ENCODE measurements around the gene SCO2.
A peak's percentile ranks its signal among the peaks of the same experiment; 100 is the strongest.
"Not testable (repeated sequence)": the region's sequence is repeated elsewhere in the genome, so short reads cannot be mapped to it uniquely, and the experiment has no call there.

The SCO2 gene

GRCh38 chr22:50548921-50549790, 23.8 kb upstream of the SCO2 start:
- Histone ChIP-seq H3K36me3 (ENCODE audit: control insufficient read depth, insufficient read depth, low read length) (no peaks in the 10 kb centered on the region), H3K9ac (ENCODE audit: low read depth, low read length) (no peak overlapping the region), H3K27me3 (ENCODE audit: control insufficient read depth, insufficient read depth, low read length) (peaks cover 16% of the 10 kb centered on the region), H3K4me1 (ENCODE audit: control insufficient read depth, insufficient read depth, low read length) (peaks cover 4% of the 10 kb centered on the region; the same call in 1 of the 2 replicates), H3K9me3 (ENCODE audit: control insufficient read depth, insufficient read depth, low read length) (no peaks in the 10 kb centered on the region), H3K4me3 (ENCODE audit: low read depth, low read length) (no peak overlapping the region), H3K27ac (ENCODE audit: low read depth, low read length) (no peak overlapping the region)

GRCh38 chr22:50548040-50548920, 22.9 kb upstream of the SCO2 start:
- Histone ChIP-seq H3K36me3 (ENCODE audit: control insufficient read depth, insufficient read depth, low read length) (no peaks in the 10 kb centered on the region), H3K9ac (ENCODE audit: low read depth, low read length) (no peak overlapping the region), H3K27me3 (ENCODE audit: control insufficient read depth, insufficient read depth, low read length) (peaks cover 16% of the 10 kb centered on the region), H3K9me3 (ENCODE audit: control insufficient read depth, insufficient read depth, low read length) (no peaks in the 10 kb centered on the region), H3K4me1 (ENCODE audit: control insufficient read depth, insufficient read depth, low read length) (peaks cover 4% of the 10 kb centered on the region; the same call in 1 of the 2 replicates), H3K27ac (ENCODE audit: low read depth, low read length) (no peak overlapping the region), H3K4me3 (ENCODE audit: low read depth, low read length) (no peak overlapping the region)

- peaks cover 16% of the 10 kb centered on the region for H3K27me3 ChIP-seq (ENCODE audit: control insufficient read depth, insufficient read depth, low read length)
- H3K4me3 ChIP-seq (ENCODE audit: low read depth, low read length) = no peak overlapping the region
- H3K36me3 ChIP-seq (ENCODE audit: control insufficient read depth, insufficient read depth, low read length) = no peaks in the 10 kb centered on the region
- H3K9me3 ChIP-seq (ENCODE audit: control insufficient read depth, insufficient read depth, low read length) = no peaks in the 10 kb centered on the region
- no peak overlapping the region for H3K27ac ChIP-seq (ENCODE audit: low read depth, low read length)
- H3K4me1 ChIP-seq (ENCODE audit: control insufficient read depth, insufficient read depth, low read length) = peaks cover 4% of the 10 kb centered on the region; the same call in 1 of the 2 replicates
- no peak overlapping the region for H3K9ac ChIP-seq (ENCODE audit: low read depth, low read length)
These were observed 22.0 kb upstream of the SCO2 start for GRCh38 chr22:50547263-50547985.

- Histone ChIP-seq H3K9me3 (ENCODE audit: control insufficient read depth, insufficient read depth, low read length) (no peaks in the 10 kb centered on the region), H3K4me3 (ENCODE audit: low read depth, low read length) (no peak overlapping the region), H3K9ac (ENCODE audit: low read depth, low read length) (no peak overlapping the region), H3K27me3 (ENCODE audit: control insufficient read depth, insufficient read depth, low read length) (peaks cover 16% of the 10 kb centered on the region), H3K36me3 (ENCODE audit: control insufficient read depth, insufficient read depth, low read length) (no peaks in the 10 kb centered on the region), H3K27ac (ENCODE audit: low read depth, low read length) (no peak overlapping the region), H3K4me1 (ENCODE audit: control insufficient read depth, insufficient read depth, low read length) (peaks cover 4% of the 10 kb centered on the region; the same call in 1 of the 2 replicates)
These were observed 21.2 kb upstream of the SCO2 start for GRCh38 chr22:50546326-50547262.

GRCh38 chr22:50545522-50546325, 20.3 kb upstream of the SCO2 start, which contains the start of gene KLHDC7B:
Gene KLHDC7B (plus strand): TSS chr22:50545899. CDS start chr22:50546244, 345 bp downstream.
- Histone ChIP-seq H3K4me3 (ENCODE audit: low read depth, low read length) (no peak within 1 kb of the TSS), H3K27me3 (ENCODE audit: control insufficient read depth, insufficient read depth, low read length) (peaks cover 16% of the 10 kb centered on the region), H3K27ac (ENCODE audit: low read depth, low read length) (no peak within 1 kb of the TSS), H3K36me3 (ENCODE audit: control insufficient read depth, insufficient read depth, low read length) (no peaks in the 10 kb centered on the region), H3K9ac (ENCODE audit: low read depth, low read length) (no peak within 1 kb of the TSS), H3K9me3 (ENCODE audit: control insufficient read depth, insufficient read depth, low read length) (no peaks in the 10 kb centered on the region), H3K4me1 (ENCODE audit: control insufficient read depth, insufficient read depth, low read length) (peaks cover 4% of the 10 kb centered on the region; the same call in 1 of the 2 replicates)

GRCh38 chr22:50544746-50545253, 19.4 kb upstream of the SCO2 start:
- H3K27me3 ChIP-seq (ENCODE audit: control insufficient read depth, insufficient read depth, low read length) = peaks cover 16% of the 10 kb centered on the region
- H3K4me3 ChIP-seq (ENCODE audit: low read depth, low read length) = no peak overlapping the region; the same call in 1 of the 2 replicates
- peaks cover 4% of the 10 kb centered on the region; the same call in 1 of the 2 replicates for H3K4me1 ChIP-seq (ENCODE audit: control insufficient read depth, insufficient read depth, low read length)
- no peaks in the 10 kb centered on the region for H3K36me3 ChIP-seq (ENCODE audit: control insufficient read depth, insufficient read depth, low read length)
- H3K9ac ChIP-seq (ENCODE audit: low read depth, low read length) = no peak overlapping the region
- H3K9me3 ChIP-seq (ENCODE audit: control insufficient read depth, insufficient read depth, low read length) = no peaks in the 10 kb centered on the region
- no peak overlapping the region for H3K27ac ChIP-seq (ENCODE audit: low read depth, low read length)

GRCh38 chr22:50544078-50544745, 18.8 kb upstream of the SCO2 start:
- no peak overlapping the region for H3K27ac ChIP-seq (ENCODE audit: low read depth, low read length)
- H3K4me3 ChIP-seq (ENCODE audit: low read depth, low read length) = peak overlapping the region; percentile 42; the same call in 1 of the 2 replicates
- H3K9ac ChIP-seq (ENCODE audit: low read depth, low read length) = no peak overlapping the region
- H3K36me3 ChIP-seq (ENCODE audit: control insufficient read depth, insufficient read depth, low read length) = no peaks in the 10 kb centered on the region
- no peaks in the 10 kb centered on the region for H3K9me3 ChIP-seq (ENCODE audit: control insufficient read depth, insufficient read depth, low read length)
- H3K4me1 ChIP-seq (ENCODE audit: control insufficient read depth, insufficient read depth, low read length) = peaks cover 4% of the 10 kb centered on the region; the same call in 1 of the 2 replicates
- peaks cover 16% of the 10 kb centered on the region for H3K27me3 ChIP-seq (ENCODE audit: control insufficient read depth, insufficient read depth, low read length)

- Histone ChIP-seq H3K4me1 (ENCODE audit: control insufficient read depth, insufficient read depth, low read length) (peaks cover 4% of the 10 kb centered on the region; the same call in 1 of the 2 replicates), H3K27me3 (ENCODE audit: control insufficient read depth, insufficient read depth, low read length) (peaks cover 16% of the 10 kb centered on the region), H3K9ac (ENCODE audit: low read depth, low read length) (no peak overlapping the region), H3K27ac (ENCODE audit: low read depth, low read length) (no peak overlapping the region), H3K9me3 (ENCODE audit: control insufficient read depth, insufficient read depth, low read length) (no peaks in the 10 kb centered on the region), H3K36me3 (ENCODE audit: control insufficient read depth, insufficient read depth, low read length) (no peaks in the 10 kb centered on the region), H3K4me3 (ENCODE audit: low read depth, low read length) (no peak overlapping the region)
These were observed 17.1 kb upstream of the SCO2 start for GRCh38 chr22:50542416-50542927.

- not testable (repeated sequence) for H3K9me3 ChIP-seq (ENCODE audit: control insufficient read depth, insufficient read depth, low read length); H3K36me3 ChIP-seq (ENCODE audit: control insufficient read depth, insufficient read depth, low read length); H3K9ac ChIP-seq (ENCODE audit: low read depth, low read length); H3K4me3 ChIP-seq (ENCODE audit: low read depth, low read length); H3K4me1 ChIP-seq (ENCODE audit: control insufficient read depth, insufficient read depth, low read length); H3K27ac ChIP-seq (ENCODE audit: low read depth, low read length)
- peaks cover 16% of the 10 kb centered on the region for H3K27me3 ChIP-seq (ENCODE audit: control insufficient read depth, insufficient read depth, low read length)
These were observed 16.2 kb upstream of the SCO2 start for GRCh38 chr22:50541667-50542026.

Data from HUES48 (cell line).